SHP77 treated with DMSO at 0.1 percent for 48 hours (cell line): ENCODE data around the gene DCAF5.
A peak's percentile ranks its signal among the peaks of the same experiment; 100 is the strongest.
"Not testable (repeated sequence)": the region's sequence is repeated elsewhere in the genome, so short reads cannot be mapped to it uniquely, and the experiment has no call there.

Experiments used
- DNase-seq: peaks from one replicate; lab custom pipeline; 2025; lab: John Stamatoyannopoulos, UW

The DCAF5 gene

DNA sequence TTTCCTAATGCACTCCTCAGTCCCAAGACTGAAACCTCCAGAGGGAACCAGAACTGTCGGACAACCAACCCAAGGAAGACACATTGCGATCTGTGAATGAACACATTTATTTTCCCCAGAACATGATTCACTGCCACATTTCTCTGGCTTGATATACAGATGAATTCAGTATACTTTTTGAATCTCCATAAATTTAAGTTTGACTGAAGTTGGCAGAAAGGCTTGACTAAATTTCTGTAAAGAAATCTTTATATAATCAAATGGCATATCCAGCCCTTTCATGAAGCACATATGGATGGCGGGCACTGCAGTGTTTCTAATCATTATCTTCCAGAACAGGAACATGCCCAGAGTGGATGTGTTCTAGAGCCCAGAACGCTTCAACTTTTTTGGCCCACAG is 56.7 kb downstream of the DCAF5 start:
- DNase-seq = no peak

DNA sequence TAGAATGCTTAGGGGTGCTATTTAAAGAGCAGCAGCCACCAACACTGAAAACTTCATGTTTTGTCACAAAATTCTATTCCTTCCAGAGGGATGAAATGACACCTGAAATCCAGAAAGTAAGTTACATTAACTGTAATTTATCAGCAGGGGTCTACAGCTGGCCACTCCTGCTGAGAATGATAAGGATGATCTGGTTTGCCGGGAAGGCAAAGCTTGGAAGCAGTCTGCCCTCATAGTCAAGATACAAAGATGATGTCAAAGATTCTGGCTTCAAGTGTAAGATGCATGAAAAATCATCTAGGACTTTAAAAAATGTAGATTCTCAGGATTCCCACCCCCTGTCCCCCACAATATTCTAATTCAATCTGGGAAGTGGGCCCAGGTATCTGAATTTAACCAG is 58.4 kb downstream of the DCAF5 start:
- no peak for DNase-seq

DNA sequence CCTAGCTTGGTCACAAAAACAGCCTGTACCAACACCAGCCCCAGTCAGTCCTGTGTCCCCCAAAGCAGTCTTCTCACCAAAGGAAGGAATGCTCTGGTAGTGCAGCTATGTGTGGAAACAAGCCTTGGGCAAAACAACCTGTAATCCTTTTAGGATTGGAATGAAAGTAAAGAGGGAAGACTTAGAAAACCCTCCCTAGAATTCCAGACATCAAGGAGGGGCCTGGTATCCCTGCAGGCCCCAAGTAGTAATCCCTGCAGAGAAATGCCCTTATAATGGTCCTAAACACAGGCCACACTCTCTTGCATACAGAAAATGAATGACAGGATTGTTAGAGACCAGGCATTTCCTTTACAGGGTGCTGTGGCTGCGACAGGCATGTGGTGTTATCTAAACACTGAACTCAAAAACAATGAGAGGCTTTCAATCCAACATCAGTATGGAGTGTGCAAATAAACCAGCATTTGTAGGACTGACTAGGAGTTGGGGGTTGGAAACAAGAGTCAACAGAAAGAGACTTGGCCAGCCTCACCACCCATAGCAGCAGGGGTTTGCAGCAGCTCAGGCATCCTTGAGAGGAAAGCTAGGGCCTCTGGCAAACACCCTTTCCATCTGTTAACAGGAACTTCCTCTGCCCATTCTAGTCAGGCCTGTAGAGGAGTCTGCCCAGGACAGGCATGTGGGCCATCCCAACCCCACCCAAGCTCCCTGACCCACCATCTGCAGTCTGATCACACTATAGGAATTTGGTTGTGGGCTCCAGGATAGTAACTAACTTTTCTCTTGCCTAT is 59.1 kb downstream of the DCAF5 start:
- DNase-seq = no peak

DNA sequence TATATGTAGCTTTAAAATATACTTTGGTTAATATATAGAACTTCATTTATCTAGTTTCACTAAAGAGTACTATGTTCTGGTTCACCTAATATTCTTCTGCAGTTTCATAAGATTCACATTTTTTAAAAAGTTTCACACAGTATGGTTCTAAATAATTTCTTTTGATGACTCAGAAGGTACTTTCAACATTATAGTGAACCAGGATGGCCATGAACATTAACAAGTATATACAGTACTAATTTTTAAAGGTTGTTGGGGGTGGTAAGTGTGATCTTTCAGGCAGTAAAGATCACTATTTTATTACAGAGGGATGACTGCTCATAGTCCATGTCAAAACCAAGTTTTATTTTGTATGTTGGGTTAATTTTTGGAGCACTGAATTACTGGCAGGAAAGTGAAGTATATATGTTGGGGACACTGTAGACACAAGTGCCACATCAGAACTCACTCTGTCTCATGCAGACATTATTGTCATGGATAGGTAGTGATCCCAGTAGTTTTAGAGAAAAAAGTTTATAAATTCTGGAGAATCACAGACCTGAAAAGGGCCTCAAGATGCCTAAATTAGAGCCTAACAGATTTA is 60.0 kb downstream of the DCAF5 start:
- no peak for DNase-seq

DNA sequence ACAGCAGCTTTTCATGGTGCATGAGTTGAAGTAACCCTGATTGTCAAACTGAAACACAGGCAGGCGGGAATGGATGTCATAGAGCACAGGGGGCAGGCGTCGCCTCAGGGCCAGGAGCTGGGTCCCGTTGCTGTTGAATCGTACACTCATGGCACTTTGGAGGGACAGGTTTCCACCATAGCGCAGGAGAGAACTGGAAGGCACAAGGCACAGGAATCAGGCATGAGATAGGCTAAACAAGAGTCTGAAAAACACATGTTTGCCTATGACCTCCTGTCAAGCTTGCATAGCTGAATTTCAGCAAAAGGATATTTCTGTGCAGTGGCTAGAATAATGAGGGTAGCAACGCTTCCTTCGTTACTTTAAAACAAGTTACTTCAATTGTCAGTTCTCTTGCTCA is 61.2 kb downstream of the DCAF5 start:
- no peak for DNase-seq

DNA sequence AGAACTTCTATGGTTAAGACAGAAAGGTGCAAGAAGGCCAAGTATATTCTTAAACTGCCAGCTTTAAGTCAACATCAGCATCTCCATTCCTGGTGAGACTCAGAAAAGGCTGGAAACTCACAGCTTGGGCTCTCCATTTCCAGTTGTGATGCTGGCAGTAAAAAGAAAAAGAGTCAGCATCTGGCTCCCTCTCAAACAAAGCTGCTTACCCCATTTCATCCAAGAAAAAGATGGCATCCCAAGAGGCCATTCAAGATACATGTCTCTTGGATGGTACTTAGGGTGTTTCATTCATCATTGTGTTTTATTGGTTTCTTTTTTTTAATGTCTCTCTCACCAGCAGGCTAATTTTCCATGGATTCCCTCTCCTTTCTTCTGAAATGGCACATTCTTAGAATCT is 61.9 kb downstream of the DCAF5 start:
- no peak for DNase-seq

DNA sequence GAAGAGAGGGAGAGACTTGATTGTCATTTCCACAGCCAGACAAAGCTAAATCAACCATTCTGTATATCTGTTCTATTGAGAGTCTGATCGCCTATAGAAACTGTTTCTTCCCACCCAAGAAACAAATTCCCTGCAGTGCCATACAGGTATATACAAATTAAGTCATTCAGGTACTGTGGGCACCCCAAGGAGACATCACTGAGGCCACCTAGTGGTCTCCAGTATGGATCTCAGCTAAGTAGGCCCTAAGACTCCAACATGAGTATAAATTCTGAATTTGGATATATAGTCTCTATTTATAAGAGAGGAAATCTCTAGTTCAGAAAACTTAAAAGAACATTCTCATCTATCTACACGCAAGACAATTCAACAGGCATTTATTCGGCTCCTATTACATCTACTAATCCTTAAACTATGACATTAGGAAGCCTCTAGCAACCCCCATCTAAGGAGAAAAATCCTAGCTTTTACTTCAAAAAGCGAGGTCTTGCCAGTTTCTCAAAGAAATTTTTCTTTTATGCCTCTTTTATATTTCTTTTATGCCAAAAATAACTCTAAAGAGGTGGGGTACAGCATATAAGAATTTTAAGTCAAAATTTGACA is 62.6 kb downstream of the DCAF5 start:
- DNase-seq = peak; percentile 8

DNA sequence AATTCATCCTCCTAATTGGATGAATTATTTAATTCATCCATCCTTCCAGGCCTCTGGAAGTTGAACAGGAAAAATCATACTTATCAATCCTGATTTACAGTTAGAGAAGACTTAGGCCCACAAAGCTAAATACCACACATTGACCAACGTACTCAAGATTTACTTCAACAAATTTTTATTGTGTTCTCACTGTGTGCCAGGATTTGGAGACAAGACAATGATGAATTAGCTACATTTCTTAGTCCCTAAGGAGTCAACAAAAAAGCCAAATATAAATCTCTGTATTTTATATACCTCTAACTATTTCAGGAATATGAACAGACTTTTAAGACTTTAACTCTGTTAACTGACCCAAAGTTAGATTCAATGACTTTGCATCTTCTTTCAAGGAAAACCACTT is 63.9 kb downstream of the DCAF5 start:
- DNase-seq = no peak

DNA sequence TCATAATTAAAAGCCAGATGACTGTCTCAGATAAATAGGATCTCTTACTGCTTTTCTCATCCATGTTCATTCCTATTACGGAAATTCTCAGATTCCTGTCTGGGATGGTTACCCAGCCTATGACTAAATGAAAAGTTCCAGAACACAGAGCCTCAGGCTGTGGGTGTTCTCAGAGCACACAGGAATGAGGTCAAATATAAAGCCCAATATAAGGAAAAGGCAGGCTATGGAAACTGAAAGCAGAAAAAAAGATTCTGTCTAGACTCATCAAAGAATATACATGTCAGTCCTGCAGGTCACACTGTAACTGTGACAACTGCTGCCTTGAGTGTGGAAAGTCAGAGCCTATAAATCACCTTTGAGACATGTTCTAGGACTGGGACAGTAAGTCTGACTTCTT is 64.3 kb downstream of the DCAF5 start:
- DNase-seq = no peak

DNA sequence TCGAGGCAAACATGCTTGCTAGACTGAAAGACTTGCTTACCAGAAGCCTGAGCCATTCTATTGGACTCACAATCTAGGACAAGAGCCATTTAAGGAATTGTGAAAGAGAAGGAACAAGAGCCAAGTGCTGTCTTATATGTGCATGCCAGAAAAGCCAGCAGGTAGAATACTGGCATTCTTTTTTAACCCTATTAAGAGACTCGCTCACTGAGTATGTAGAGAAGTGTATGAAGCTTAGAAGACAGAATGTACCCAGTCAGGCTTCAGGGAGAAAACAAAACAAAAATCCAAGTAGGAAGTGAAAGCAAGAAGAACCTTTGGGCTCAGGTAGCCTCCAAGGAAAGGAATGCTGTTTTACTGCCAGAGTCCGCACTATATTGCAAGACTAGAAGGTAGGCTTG is 65.9 kb downstream of the DCAF5 start:
- no peak for DNase-seq

DNA sequence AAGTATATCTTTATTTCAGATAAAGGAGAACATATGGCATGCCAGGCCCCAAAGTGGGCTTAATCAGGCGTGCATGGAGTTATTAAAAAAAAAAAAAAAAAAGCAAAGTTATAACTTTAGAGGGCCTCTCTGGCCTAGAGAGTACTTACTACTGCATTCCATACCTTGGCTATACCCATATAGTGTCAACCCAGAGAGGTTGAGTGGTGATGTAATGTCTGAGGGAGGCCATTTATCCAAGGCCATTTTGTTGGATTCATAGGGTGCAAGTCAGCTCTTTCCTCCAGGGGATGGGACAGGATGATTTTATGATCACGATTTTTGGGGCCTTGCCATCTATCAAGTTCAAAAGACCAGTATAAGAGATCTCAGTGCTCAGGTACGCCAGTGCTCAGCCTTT is 66.4 kb downstream of the DCAF5 start:
- no peak for DNase-seq

DNA sequence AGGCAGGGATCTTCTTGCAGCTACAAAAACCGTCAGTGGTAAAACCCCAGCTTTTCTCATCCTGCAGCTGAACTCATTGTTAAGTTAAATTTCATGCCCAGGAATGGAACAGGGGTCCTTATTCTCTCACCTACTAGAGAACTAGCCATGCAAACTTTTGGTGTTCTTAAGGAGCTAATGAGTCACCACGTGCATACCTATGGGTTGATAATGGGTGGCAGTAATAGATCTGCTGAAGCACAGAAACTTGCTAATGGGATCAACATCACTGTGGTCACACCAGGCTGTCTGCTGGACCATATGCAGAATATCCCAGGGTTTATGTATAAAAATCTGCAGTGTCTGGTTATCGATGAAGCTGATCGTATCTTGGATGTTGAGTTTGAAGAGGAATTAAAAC is 68.9 kb downstream of the DCAF5 start:
- no peak for DNase-seq

DNA sequence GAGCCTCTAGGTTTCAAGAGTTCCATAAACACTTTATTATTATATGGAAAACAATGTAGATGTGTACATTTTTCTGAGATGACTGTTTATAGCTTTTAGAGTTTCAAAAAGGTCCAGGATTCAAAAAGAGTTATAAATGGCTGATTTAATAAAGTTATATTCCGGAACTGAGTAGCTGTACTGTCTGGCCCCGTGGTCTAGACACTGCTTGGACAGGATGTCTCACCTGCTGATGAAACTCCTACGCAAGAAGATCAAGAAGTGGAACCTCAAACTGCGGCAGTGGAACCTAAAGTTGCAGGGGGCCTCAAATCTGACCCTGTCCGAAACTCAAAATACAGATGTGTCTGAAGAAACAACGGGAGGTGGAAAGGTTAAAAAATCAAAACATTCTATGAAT is 69.7 kb downstream of the DCAF5 start:
- DNase-seq = no peak

DNA sequence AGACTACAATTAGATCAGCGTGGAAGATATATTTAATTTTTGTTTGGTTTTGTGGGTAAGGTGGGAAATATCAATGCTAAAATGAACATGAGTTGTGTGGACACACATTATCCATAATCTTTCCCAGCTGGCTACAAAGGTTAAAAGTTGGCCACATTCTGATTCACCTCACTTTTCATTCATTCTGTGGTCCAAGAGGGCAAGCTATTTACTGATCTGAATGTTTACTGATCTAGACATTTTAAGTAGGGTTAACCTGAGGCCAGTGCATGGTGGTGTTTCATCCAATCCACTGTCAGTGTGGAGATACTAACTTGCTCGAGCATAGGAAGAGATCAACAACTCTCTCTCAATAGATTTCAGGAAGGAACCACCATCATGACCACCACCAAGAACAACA is 71.6 kb downstream of the DCAF5 start:
- DNase-seq = no peak

DNA sequence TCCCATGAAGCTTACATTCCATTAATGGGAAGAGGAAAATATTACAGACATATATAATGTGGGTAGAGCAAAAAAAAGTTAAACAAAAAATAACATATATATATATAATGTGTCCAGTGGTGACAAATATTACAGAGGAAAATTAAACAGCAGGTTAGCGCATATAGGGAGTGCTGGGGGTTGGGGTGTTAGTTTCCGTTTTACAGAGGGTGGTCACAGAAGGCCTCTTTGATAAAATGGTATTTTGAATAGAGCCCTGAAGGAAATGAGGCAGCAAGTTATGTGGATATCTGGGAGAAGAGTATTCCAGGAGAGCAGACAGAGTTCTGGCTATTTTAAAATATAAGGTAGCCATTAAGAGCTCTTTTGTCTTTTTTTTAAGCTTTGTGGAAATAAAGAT is 73.2 kb downstream of the DCAF5 start:
- DNase-seq = no peak

DNA sequence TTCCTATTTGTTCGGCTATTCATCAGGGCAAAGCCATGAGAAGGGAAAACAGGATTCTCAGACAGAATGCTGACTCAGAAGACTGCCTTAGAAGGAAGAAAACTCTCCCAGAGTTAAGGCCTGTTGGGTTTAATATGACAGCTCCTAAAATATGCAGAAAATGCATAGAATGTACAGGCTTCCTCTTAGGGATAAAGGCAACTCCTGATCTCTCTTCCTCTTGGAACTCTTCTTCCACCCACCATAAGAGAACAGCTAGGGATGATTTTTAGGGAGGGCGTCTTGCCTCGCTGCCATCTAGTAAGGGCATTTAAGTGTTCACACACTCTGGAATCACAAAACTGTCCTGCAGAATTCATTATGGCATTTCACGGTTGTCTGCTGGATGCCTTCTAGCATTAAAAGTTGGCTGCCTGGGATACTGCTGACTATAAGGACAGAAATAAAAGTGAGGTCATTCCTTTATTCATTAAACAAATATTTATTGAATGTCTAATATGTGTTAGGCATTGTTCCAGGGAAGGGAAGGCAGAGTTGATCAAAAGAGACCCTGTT is 73.7 kb downstream of the DCAF5 start:
- DNase-seq = no peak

DNA sequence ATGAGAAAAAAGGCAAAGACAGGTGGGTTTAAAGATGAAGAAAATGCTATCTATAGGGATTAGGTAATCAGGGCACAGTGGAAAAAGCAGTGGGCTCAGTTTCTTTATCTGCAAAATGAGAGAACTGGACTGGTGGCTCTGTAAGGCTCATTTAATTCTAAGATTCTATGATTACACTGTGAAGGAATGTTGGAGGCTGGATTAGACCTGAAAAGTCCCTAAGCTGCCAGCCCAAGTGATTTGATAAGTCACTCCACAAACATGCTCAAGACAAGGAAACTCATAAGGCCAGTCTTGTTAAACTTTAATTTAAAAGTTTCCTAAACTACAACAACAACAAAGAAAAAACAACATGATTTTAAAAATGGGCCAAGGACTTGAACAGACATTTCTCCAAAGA is 75.1 kb downstream of the DCAF5 start:
- no peak for DNase-seq

DNA sequence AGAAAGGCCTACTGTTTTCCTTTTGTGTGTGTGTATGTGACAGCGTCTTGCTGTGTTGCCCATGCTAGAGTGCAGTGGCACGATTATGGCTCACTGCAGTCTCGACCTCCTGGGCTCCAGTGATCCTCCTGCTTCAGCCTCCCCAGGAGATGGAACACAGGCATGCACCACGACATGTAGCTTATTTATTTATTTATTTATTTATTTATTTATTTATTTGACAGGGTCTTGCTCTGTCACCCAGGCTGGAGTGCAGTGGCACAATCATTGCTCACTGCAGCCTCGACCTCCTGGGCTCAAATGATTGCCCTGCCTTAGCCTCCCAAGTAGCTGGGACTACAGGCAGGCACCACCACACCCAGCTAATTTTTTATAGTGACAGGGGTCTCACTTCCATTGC is 75.7 kb downstream of the DCAF5 start:
- not testable (repeated sequence) for DNase-seq

DNA sequence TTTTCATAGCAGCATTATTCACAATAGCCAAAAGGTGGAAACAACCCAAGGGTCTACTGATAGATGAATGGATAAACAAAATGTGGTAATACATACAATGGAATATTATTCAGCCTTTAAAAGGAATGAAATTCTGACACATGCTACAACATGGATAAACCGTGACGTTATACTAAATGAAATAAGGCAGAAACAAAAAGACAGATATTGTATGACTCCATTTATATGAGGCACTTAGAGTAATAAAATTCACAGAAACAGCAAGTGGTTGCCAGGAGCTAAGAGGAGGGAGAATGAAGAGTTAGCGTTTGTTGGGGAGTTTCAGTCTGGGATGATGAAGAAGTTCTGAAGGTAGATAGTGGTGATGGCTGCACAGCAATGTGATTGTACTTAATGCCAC is 76.6 kb downstream of the DCAF5 start:
- DNase-seq = no peak

DNA sequence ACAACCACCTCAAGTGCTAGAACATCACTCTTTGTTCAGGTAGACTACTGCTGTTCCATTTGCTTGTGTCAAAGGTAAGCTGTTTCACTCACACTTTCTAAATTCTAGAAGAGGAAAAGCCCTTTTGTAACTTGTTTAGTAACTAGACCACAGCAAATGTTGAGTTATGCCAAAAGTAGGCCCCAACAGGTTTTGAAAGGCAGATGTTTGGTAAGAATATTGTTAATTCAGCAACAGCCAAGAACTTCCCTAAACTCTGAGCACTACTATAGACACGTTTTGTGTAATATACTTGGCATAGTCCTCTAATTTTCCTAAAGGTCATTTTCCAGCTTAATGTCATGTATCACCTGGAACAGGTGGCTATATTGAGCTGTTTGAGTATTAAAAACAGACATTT is 79.0 kb downstream of the DCAF5 start:
- no peak for DNase-seq

DNA sequence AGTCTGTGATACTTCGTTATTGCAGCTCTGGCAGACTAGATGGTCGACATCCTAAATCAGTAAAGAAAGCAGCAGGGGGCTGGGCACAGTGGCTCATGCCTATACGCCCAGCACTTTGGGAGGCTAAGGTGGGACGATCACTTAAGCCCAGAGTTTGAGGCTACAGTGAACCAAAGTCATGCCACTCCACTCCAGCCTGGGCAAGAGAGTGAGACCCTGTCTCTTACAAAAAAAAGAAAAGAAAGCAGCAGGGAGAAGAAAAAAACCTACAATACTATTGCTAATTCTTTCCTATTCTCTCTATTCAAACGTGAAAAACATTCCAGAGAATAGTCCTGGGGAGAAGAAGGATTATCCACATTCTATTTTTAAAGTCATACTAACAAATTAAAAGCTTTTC is 79.5 kb downstream of the DCAF5 start:
- DNase-seq = no peak

DNA sequence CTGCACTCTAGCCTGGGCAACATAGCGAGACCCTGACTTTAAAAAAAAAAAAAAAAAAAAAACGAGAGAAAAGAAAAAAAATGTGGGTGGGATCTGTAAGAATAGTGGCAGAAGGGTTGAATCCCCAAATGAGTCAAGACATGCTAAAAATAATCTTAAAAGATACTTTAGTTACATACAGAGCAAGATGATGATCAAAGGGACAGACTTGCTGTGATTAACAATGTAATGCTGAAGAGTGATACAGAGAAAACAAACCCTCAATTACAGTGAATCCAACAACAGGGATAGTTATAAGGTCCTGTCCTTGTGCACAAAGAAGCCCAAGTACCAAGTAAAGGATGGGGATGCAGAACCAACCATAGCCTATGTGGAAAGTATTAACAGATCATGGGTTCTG is 80.3 kb downstream of the DCAF5 start:
- no peak for DNase-seq

DNA sequence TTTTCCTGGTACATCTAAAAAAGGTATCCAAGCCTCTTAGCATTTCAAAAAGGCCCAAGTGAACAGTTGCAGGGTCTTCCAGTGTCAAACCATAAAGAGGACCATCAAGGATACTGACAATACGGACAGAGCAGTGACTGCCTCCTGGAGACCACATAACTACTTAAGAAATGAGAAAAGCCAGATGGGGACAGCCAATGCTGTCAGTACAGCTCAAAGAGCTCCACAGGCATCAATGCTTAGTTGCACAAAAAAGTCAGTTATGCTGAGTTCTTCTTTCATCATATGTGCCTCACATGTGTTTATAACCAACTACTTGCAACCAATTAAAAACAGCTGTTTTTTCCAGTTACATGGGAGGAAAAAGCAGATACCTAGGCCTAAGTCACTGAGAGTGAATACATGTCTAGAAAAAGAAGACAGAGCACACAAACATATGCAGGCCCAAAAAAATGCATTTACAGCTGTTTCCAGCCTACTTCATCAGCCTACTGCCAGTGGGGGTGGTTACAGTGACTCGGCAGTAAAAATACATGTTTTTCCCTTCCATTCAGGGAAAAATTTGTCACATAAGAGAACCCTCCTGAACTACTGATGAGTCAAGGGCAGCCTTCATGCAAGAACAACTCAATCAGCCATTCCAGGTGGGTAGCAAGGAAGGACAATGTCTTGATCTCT is 84.0 kb downstream of the DCAF5 start:
- DNase-seq = no peak
